G401 (cell line): Measurements from ENCODE around the gene SEMA6B. TPM values are rescaled to one million over a fixed set of nuclear protein-coding genes. Genes with fewer than 3 reads are reported as not detected.
A peak's percentile ranks its signal among the peaks of the same experiment; 100 is the strongest.

Experiments
- DNase-seq: peaks from one replicate; pipeline ENCODE4 v3.0.0-alpha.2; 2015; ENCODE audit warnings: low spot score
- in situ Hi-C: cut with HindIII; loops from 2 replicates; pipeline ENCODE4 v1.10.0; 2016; ENCODE audit warnings: low sequenced_read_pairs, mixed read lengths
- total RNA-seq: library from RNA; depleted of rRNA; stranded (reverse); fragments of >200 nt; shearing (Covaris generic); gene quantifications from 2 replicates; pipeline ENCODE4 v1.2.3, GENCODE V29; 2014

SEMA6B gene
- total RNA-seq, 1 experiment from 2014 or later = 162 TPM

GRCh38 chr19:4589579-4590410, 30.3 kb upstream of the SEMA6B start:
- DNase-seq = no peak
- in situ Hi-C loops = no loop called here

GRCh38 chr19:4588291-4588761, 28.8 kb upstream of the SEMA6B start:
- in situ Hi-C loops = no loop called here
- no peak for DNase-seq

GRCh38 chr19:4587527-4587926, 28.0 kb upstream of the SEMA6B start:
- DNase-seq = no peak
- in situ Hi-C loops = no loop called here

GRCh38 chr19:4586691-4587090, 27.2 kb upstream of the SEMA6B start:
- in situ Hi-C loops = no loop called here

GRCh38 chr19:4586245-4586644, 26.8 kb upstream of the SEMA6B start:
- DNase-seq = no peak
- in situ Hi-C loops = no loop called here

More at GRCh38 chr19:4586691-4587090, 27.2 kb upstream of the SEMA6B start:
- no peak for DNase-seq

- DNase-seq = no peak
- in situ Hi-C loops = no loop called here
Observed at GRCh38 chr19:4585556-4585955, 26.1 kb upstream of the SEMA6B start.

GRCh38 chr19:4584670-4585460, 25.4 kb upstream of the SEMA6B start:
- in situ Hi-C loops = no loop called here

GRCh38 chr19:4583961-4584669, 24.6 kb upstream of the SEMA6B start:
- peak; percentile 49 for DNase-seq
- in situ Hi-C loops = no loop called here

More at GRCh38 chr19:4584670-4585460, 25.4 kb upstream of the SEMA6B start:
- DNase-seq = no peak

GRCh38 chr19:4582980-4583842, 23.7 kb upstream of the SEMA6B start:
- no peak for DNase-seq
- in situ Hi-C loops = no loop called here

- peak; percentile 66 for DNase-seq
- in situ Hi-C loops = no loop called here
Observed at GRCh38 chr19:4581666-4582553, 22.4 kb upstream of the SEMA6B start.

GRCh38 chr19:4580961-4581665, 21.6 kb upstream of the SEMA6B start:
- in situ Hi-C loops = no loop called here
- no peak for DNase-seq

- in situ Hi-C loops = no loop called here
Observed at GRCh38 chr19:4580021-4580901, 20.8 kb upstream of the SEMA6B start.

GRCh38 chr19:4579389-4579788, 19.9 kb upstream of the SEMA6B start:
- DNase-seq = no peak
- in situ Hi-C loops = no loop called here

More at GRCh38 chr19:4580021-4580901, 20.8 kb upstream of the SEMA6B start:
- DNase-seq = no peak

- in situ Hi-C loops = no loop called here
- no peak for DNase-seq
Observed at GRCh38 chr19:4578552-4579248, 19.2 kb upstream of the SEMA6B start.

- no peak for DNase-seq
- in situ Hi-C loops = no loop called here
Observed at GRCh38 chr19:4577020-4577782, 17.7 kb upstream of the SEMA6B start.
